Left lung (tissue), 10 donors: Measurements from ENCODE around the gene TMEM38B. TPM values are rescaled to one million over a fixed set of nuclear protein-coding genes. Genes with fewer than 3 reads are reported as not detected.
A peak's percentile ranks its signal among the peaks of the same experiment; 100 is the strongest.

Source experiments
- ATAC-seq: fragments of 200-7000 bp; cut with Tn5 transposase; one replicate; pipeline ENCODE4 v1.9.1; 2020; ENCODE audit warnings: moderate library complexity
- DNase-seq, 4 donors: peaks; one replicate each; pipeline ENCODE4 v3.0.0-alpha.2; 2013 to 2020
- H3K27ac ChIP-seq, 2 donors: fragments of 200-600 bp; sonication (generic) in 1 of 2; one replicate each; pipeline versions ENCODE4 v1.5.0 to v1.8.0; 2020 to 2021
- H3K27me3 ChIP-seq, 2 donors: fragments of 200-600 bp; sonication (generic) in 1 of 2; one replicate each; pipeline versions ENCODE4 v1.5.0 to v1.8.0; 2020 to 2021
- H3K36me3 ChIP-seq, 2 donors: fragments of 200-600 bp; sonication (generic) in 1 of 2; one replicate each; pipeline versions ENCODE4 v1.5.0 to v1.8.0; 2020 to 2021
- H3K4me1 ChIP-seq, 2 donors: fragments of 200-600 bp; one replicate each; pipeline ENCODE4 v1.8.0; 2021
- H3K4me3 ChIP-seq, 2 donors: fragments of 200-600 bp; sonication (generic) in 1 of 2; one replicate each; pipeline versions ENCODE4 v1.5.0 to v1.8.0; 2020 to 2021; ENCODE audit warnings: mild to moderate bottlenecking in 1 of 2
- H3K9me3 ChIP-seq, 2 donors: fragments of 200-600 bp; sonication (generic) in 1 of 2; one replicate each; pipeline versions ENCODE4 v1.5.0 to v1.8.0; 2020 to 2021
- CTCF ChIP-seq, 2 donors: fragments of 200-600 bp; sonication (generic) in 1 of 2; IDR thresholded peaks; one replicate each; pipeline versions ENCODE4 v1.5.0 to v1.8.0; 2021; ENCODE audit warnings: antibody characterized with exemption in 2 of 2
- intact Hi-C, 2 donors: fragments of 100-400 bp; cut with DNase I; formaldehyde crosslinking; loops; one replicate each; pipeline versions ENCODE4 v1.11.2 to v1.14.2; 2022
- polyA plus RNA-seq, 6 donors: library from polyadenylated mRNA; unstranded; fragments of 120-200 nt; gene quantifications; one replicate each; pipeline ENCODE4 v1.2.1, GENCODE V29; 2013; ENCODE audit not compliant: insufficient read length in 6 of 6
- total RNA-seq, 2 donors: library from RNA; stranded (reverse); fragmentation: NEBNext Ultra II Directional; extraction: Animal tissue kit (Norgen Biotek cat#: 25700); gene quantifications; one replicate each; pipeline ENCODE4 v1.2.1, GENCODE V29; 2021
- donor health status: DM: no; HTN: yes; CAD: no.
- donor health status: DM: no; HTN: no; CAD: no.

TMEM38B gene
- total and polyA plus RNA-seq, 8 donors, result 11.6 to 19.9 (median 14.9) TPM

DNA sequence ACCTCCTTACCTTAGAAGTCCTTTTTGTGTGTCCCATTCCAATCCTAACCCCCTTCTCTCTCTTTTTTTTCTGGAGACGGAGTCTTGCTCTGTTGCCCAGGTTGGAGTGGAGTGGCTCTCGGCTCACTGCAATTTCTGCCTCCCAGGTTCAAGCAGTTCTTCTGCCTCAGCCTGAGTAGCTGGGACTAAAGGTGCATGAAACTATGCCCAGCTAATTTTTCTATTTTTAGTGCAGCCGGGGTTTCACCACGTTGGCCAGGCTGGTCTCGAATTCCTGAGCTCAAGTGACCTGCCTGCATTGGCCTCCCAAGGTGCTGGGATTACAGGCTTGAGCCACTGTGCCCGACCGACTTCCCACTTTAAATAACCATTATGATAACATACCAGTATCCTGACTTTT, 17.5 kb downstream of the TMEM38B start:
- no peak overlapping the region for H3K27ac ChIP-seq
- no peak for TF ChIP-seq CTCF (IDR thresholded peaks at IDR 0.05)
- peaks cover 0 to 5% of the 10 kb centered on the region in 2 donors for H3K36me3 ChIP-seq
- DNase-seq (peak in 1 of 4 donors; percentile 6), ATAC-seq (no peak)
- H3K9me3 ChIP-seq, result no peaks in the 10 kb centered on the region
- no peak overlapping the region for H3K4me3 ChIP-seq
- intact Hi-C loops, result no loop called here
- H3K4me1 ChIP-seq, result no peaks in the 10 kb centered on the region
- no peaks in the 10 kb centered on the region for H3K27me3 ChIP-seq

DNA sequence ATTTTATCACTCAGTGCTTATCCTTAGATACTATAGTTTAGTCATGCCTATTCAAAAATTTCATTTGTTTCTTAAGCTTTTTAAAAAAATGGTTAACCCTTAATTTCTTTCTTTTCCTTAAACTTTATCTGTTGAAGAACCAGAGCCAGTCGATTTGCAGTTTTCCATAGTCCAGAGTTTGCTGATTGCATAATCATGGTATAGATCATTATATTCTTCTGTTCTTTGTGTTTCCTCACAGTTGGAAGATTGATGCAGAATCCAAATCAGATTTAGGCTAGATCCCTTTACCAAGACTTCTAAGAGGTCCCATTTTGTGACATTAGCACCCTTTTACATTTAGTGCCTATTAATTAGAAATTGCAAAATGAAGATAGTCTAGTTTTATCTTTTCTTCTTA, 18.0 kb downstream of the TMEM38B start:
- TF ChIP-seq CTCF (IDR thresholded peaks at IDR 0.05), result no peak
- H3K4me1 ChIP-seq, result no peaks in the 10 kb centered on the region
- H3K4me3 ChIP-seq, result no peak overlapping the region
- no peak for DNase-seq
- H3K9me3 ChIP-seq, result no peaks in the 10 kb centered on the region
- ATAC-seq, result no peak
- H3K27me3 ChIP-seq, result no peaks in the 10 kb centered on the region
- intact Hi-C loops, result no loop called here
- peaks cover 0 to 5% of the 10 kb centered on the region in 2 donors for H3K36me3 ChIP-seq
- H3K27ac ChIP-seq, result no peak overlapping the region

DNA sequence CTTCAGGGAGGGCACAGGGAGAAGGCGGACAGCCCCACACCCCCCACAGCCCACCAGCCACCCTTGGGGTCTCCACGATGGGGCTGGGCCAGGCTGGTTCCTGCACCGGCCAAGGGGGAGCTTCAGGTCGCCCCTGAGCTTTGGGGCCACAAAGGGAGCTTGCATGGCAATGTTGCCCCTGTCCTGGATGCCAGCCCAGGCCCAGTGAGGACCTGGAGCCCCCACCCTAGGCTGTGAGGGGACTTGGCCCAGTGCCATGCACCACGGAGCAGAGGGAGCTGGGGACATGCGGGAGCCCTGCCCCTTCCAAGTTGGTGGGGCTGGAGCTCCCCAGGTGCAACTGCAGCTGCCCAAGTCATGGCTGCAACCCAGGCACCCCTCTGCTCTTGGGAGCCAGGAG, 18.4 kb downstream of the TMEM38B start:
- Histone ChIP-seq H3K27ac (no peak overlapping the region), H3K4me1 (no peaks in the 10 kb centered on the region), H3K27me3 (no peaks in the 10 kb centered on the region), H3K4me3 (no peak overlapping the region), H3K9me3 (no peaks in the 10 kb centered on the region), H3K36me3 (peaks cover 0 to 5% of the 10 kb centered on the region in 2 donors)
- DNase-seq, result peak in 1 of 4 donors; percentile 74
- no peak for TF ChIP-seq CTCF (IDR thresholded peaks at IDR 0.05)
- no peak for ATAC-seq
- intact Hi-C loops, result no loop called here

DNA sequence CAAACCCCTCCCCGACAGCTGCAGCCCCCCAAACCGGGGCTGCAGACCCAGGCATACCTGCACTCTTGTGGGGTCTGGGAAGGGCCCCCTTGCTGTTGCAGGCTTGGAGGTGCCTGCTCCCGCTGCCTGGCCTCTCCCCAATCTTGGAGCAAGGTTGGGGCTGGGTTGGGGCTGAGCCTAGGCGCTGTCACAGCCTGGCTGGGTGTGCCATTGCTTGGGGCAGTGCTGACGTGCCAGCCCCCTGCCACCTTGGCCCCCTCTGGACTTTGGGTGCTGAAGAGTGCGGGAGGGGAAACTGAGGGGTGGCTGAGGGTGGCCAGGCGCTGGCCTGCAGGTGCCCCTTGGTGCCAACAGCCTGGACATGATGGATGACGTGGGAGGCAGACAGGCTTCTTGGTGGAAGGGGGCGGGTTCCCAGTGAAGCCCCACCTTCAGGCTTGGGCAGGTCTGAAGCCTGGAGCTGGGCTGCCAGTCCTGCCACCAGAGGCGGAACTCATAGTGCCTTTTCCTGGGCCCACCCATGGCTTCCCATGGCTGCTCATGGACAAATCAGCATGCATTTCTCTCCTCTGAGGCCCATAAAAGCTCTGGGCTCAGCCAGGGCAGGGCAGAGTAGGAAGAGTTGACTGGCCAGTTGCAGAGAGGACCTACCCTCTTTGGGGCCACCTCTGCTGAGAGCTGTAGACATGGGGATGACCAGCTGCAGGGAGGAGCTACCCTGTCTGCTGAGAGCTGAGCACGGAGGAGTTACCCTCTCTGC, 19.1 kb downstream of the TMEM38B start:
- DNase-seq (no peak), ATAC-seq (no peak)
- no peaks in the 10 kb centered on the region for H3K9me3 ChIP-seq
- no peak for TF ChIP-seq CTCF (IDR thresholded peaks at IDR 0.05)
- H3K36me3 ChIP-seq, result peaks cover 0 to 5% of the 10 kb centered on the region in 2 donors
- H3K4me3 ChIP-seq, result no peak overlapping the region
- H3K27me3 ChIP-seq, result no peaks in the 10 kb centered on the region
- H3K4me1 ChIP-seq, result no peaks in the 10 kb centered on the region
- intact Hi-C loops, result no loop called here
- no peak overlapping the region for H3K27ac ChIP-seq

GRCh38 chr9:105714020-105714331, 19.6 kb downstream of the TMEM38B start:
- Histone ChIP-seq H3K9me3 (no peaks in the 10 kb centered on the region), H3K4me1 (no peaks in the 10 kb centered on the region), H3K27me3 (no peaks in the 10 kb centered on the region), H3K27ac (no peak overlapping the region), H3K36me3 (peaks cover 0 to 5% of the 10 kb centered on the region in 2 donors), H3K4me3 (no peak overlapping the region)
- no peak for ATAC-seq
- no peak for TF ChIP-seq CTCF (IDR thresholded peaks at IDR 0.05)
- DNase-seq, result no peak
- intact Hi-C loops, result no loop called here
